PC-9 (cell line): Measurements from ENCODE around the gene STOX2. TPM values are rescaled to one million over a fixed set of nuclear protein-coding genes. Genes with fewer than 3 reads are reported as not detected.

Experiments used
- BruUV-seq: library from RNA; stranded (reverse); fragments of 400-500 nt; replicated peaks from 2 replicates; lab custom pipeline; 2021; lab: Mats Ljungman, UMichigan
- CTCF ChIA-PET: fragments of 300-600 bp; sonication (Branson Sonifier 250); formaldehyde crosslinking; loops from one replicate; lab custom pipeline; 2022; ENCODE audit warnings: antibody characterized with exemption; lab: Charles Lee
- POLR2A ChIA-PET: fragments of 300-600 bp; sonication (Branson Sonifier 250); formaldehyde crosslinking; loops from one replicate; lab custom pipeline; 2022; ENCODE audit warnings: antibody characterized with exemption; ENCODE audit not compliant: unreplicated experiment; lab: Charles Lee
- DNase-seq, 2 experiments: peaks; one replicate each; pipeline versions ENCODE4 v3.0.0 to v3.0.0-alpha.2; 2015 to 2022; ENCODE audit warnings: mixed read lengths in 1 of 2
- H2AFZ ChIP-seq: fragments of 200-600 bp; sonication (generic); 2 replicates; pipeline ENCODE4 v1.8.1; 2017; ENCODE audit warnings: antibody characterized with exemption
- H3F3A ChIP-seq: fragments of 200-600 bp; sonication (generic); 2 replicates; pipeline ENCODE4 v1.8.1; 2017; ENCODE audit warnings: antibody characterized with exemption, mild to moderate bottlenecking, low read depth; ENCODE audit not compliant: insufficient read depth
- H3K27ac ChIP-seq: fragments of 200-600 bp; sonication (generic); 2 replicates; pipeline ENCODE4 v1.6.1; 2016; ENCODE audit warnings: mixed run types
- H3K27me3 ChIP-seq: fragments of 200-600 bp; sonication (generic); 2 replicates; pipeline ENCODE4 v1.6.1; 2016; ENCODE audit warnings: low read depth, mixed run types; ENCODE audit not compliant: insufficient read depth
- H3K36me3 ChIP-seq: fragments of 200-600 bp; sonication (generic); 2 replicates; pipeline ENCODE4 v1.6.1; 2016; ENCODE audit warnings: low read depth, mixed run types
- H3K4me1 ChIP-seq: fragments of 200-600 bp; sonication (generic); replicated peaks from 2 replicates; pipeline ENCODE4 v1.6.1; 2016; ENCODE audit warnings: mixed run types; ENCODE audit not compliant: insufficient read depth
- H3K4me2 ChIP-seq: fragments of 200-600 bp; sonication (generic); 2 replicates; pipeline ENCODE4 v1.6.1; 2017; ENCODE audit warnings: mixed run types
- H3K4me3 ChIP-seq: fragments of 200-600 bp; sonication (generic); 2 replicates; pipeline ENCODE4 v1.6.1; 2016; ENCODE audit warnings: mixed run types
- H3K79me2 ChIP-seq: fragments of 200-600 bp; sonication (generic); 2 replicates; pipeline ENCODE4 v1.6.1; 2017; ENCODE audit warnings: low read depth, mixed run types
- H3K9me2 ChIP-seq: fragments of 200-600 bp; sonication (generic); 2 replicates; pipeline ENCODE4 v1.8.1; 2017; ENCODE audit warnings: mild to moderate bottlenecking; ENCODE audit not compliant: insufficient read depth
- H3K9me3 ChIP-seq: fragments of 200-600 bp; sonication (generic); 2 replicates; pipeline ENCODE4 v1.8.1; 2016; ENCODE audit warnings: low read depth; ENCODE audit not compliant: insufficient read depth
- H4K20me1 ChIP-seq: fragments of 200-600 bp; sonication (generic); 2 replicates; pipeline ENCODE4 v1.8.1; 2017; ENCODE audit not compliant: insufficient read depth
- EZH2 ChIP-seq: fragments of 200-600 bp; sonication (generic); IDR thresholded peaks from 2 replicates; pipeline ENCODE4 v1.8.0; 2017; ENCODE audit warnings: antibody characterized with exemption, low read depth
- intact Hi-C: fragments of 100-400 bp; cut with micrococcal nuclease; formaldehyde crosslinking; loops from one replicate; pipeline ENCODE4 v1.10.0; 2022; ENCODE audit not compliant: unreplicated experiment
- total RNA-seq: library from RNA; stranded (reverse); gene quantifications from 2 replicates; pipeline ENCODE4 v1.2.3, GENCODE V29; 2021
- TF ChIP-seq, protein P1 (sequence below): fragments of 200-600 bp; sonication (generic); conservative IDR thresholded peaks from 2 replicates; pipeline ENCODE4 v1.6.1; 2017; ENCODE audit warnings: mixed run types, antibody characterized with exemption, mild to moderate bottlenecking, moderate library complexity

The STOX2 gene
- total RNA-seq, 1 experiment from 2014 or later = 4.5 TPM

DNA sequence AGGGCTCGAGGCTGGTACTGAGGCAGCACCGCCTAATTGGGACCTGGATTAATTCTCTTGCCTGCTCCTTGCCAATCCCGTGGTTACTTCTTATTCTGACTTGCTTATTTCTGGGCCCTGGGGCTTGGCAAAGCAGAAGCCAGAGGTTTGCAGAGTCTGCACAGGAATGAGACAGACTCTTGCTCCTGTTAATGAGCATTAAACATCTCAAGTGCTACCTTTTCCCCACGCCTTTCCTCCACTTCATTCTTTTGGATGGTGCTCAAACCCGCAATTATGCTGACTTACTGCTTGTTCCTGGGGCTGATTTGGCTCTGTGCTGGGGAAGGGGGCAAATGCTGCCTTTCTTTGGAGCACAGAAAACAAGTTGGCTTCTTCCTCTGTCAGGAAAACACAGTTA is 16.5 kb upstream of the STOX2 start:
- H2AFZ ChIP-seq = no peak overlapping the region
- H3K9me2 ChIP-seq = no peaks in the 10 kb centered on the region
- POLR2A ChIA-PET = no interaction called here
- no peaks in the 10 kb centered on the region for H3K4me1 ChIP-seq
- H3K27ac ChIP-seq = no peak overlapping the region
- intact Hi-C loops = no loop called here
- no peaks in the 10 kb centered on the region for H3K27me3 ChIP-seq
- CTCF ChIA-PET = no interaction called here
- H3F3A ChIP-seq = no peaks in the 10 kb centered on the region
- no TSS peak for BruUV-seq
- no peaks in the 10 kb centered on the region for H4K20me1 ChIP-seq
- no peaks in the 10 kb centered on the region for H3K36me3 ChIP-seq
- no peak overlapping the region for H3K4me3 ChIP-seq
- no peak overlapping the region for H3K4me2 ChIP-seq
- DNase-seq = no peak
- no peaks in the 10 kb centered on the region for H3K79me2 ChIP-seq
- no peaks in the 10 kb centered on the region for H3K9me3 ChIP-seq
- TF ChIP-seq, protein P1, sequence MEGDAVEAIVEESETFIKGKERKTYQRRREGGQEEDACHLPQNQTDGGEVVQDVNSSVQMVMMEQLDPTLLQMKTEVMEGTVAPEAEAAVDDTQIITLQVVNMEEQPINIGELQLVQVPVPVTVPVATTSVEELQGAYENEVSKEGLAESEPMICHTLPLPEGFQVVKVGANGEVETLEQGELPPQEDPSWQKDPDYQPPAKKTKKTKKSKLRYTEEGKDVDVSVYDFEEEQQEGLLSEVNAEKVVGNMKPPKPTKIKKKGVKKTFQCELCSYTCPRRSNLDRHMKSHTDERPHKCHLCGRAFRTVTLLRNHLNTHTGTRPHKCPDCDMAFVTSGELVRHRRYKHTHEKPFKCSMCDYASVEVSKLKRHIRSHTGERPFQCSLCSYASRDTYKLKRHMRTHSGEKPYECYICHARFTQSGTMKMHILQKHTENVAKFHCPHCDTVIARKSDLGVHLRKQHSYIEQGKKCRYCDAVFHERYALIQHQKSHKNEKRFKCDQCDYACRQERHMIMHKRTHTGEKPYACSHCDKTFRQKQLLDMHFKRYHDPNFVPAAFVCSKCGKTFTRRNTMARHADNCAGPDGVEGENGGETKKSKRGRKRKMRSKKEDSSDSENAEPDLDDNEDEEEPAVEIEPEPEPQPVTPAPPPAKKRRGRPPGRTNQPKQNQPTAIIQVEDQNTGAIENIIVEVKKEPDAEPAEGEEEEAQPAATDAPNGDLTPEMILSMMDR = no peak
- no peak for TF ChIP-seq EZH2

DNA sequence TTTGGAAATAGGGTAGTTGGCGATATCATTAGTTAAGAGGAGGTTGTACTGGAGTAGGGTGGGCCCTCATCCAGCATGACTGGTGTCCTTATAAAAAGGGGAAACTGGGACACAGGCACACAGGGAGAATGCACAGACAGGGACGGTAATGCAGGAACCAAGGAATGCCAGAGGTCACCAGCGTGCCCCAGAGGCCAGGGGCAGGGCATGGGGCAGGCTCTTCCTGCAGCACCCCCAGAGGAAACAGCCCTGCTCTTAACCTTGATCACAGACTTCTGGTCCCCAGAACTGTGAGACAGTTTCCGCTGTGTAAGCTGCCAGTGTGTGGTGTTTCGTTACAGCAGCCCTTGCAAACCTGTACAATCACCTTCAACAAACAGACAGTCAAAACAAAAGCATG is 15.9 kb upstream of the STOX2 start:
- H3K4me1 ChIP-seq = no peaks in the 10 kb centered on the region
- CTCF ChIA-PET = no interaction called here
- no peak for TF ChIP-seq EZH2
- TF ChIP-seq, protein P1 = no peak
- POLR2A ChIA-PET = no interaction called here
- no TSS peak for BruUV-seq
- H4K20me1 ChIP-seq = no peaks in the 10 kb centered on the region
- no peaks in the 10 kb centered on the region for H3K9me3 ChIP-seq
- intact Hi-C loops = no loop called here
- no peak overlapping the region for H2AFZ ChIP-seq
- no peaks in the 10 kb centered on the region for H3F3A ChIP-seq
- no peak overlapping the region for H3K4me2 ChIP-seq
- DNase-seq = no peak
- no peaks in the 10 kb centered on the region for H3K27me3 ChIP-seq
- no peak overlapping the region for H3K4me3 ChIP-seq
- no peaks in the 10 kb centered on the region for H3K9me2 ChIP-seq
- no peaks in the 10 kb centered on the region for H3K36me3 ChIP-seq
- H3K27ac ChIP-seq = no peak overlapping the region
- H3K79me2 ChIP-seq = no peaks in the 10 kb centered on the region

DNA sequence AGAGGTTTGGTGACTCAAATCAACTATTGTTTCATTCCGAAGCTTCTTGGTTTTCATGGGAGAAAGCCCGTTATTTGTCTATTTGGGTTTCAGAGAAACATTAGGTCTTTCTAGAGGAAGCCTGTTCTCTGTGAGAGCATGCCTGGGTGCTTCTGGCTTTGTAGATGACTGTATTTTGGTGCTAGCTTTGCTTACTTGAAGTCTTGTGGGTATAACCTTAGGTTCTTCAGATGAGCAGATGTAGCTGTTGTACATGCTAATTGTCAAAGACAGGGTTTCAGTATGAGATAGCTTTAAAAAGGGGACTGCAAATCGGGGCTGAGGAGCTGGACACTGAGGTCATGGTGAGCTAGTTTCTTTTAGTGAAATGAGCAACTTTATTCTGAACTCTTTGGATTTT is 7.9 kb upstream of the STOX2 start:
- Histone ChIP-seq H3K36me3 (no peaks in the 10 kb centered on the region), H3F3A (no peaks in the 10 kb centered on the region), H3K9me3 (no peaks in the 10 kb centered on the region), H3K4me2 (no peak overlapping the region), H3K4me1 (no peaks in the 10 kb centered on the region), H3K9me2 (no peaks in the 10 kb centered on the region), H3K79me2 (no peaks in the 10 kb centered on the region), H3K27ac (no peak overlapping the region), H4K20me1 (no peaks in the 10 kb centered on the region), H2AFZ (no peak overlapping the region), H3K27me3 (no peaks in the 10 kb centered on the region), H3K4me3 (no peak overlapping the region)
- no peak for DNase-seq
- ChIA-PET POLR2A (no interaction called here), CTCF (no interaction called here)
- TF ChIP-seq, protein P1 = no peak
- TF ChIP-seq EZH2 = no peak
- no TSS peak for BruUV-seq
- intact Hi-C loops = no loop called here
